Muscle of leg (tissue), 11 donors: ENCODE results near the gene THBD. TPM values are rescaled to one million over a fixed set of nuclear protein-coding genes. Genes with fewer than 3 reads are reported as not detected.

Experiments
- DNase-seq: peaks from one replicate; pipeline ENCODE4 v3.0.0; 2013
- H3K27ac ChIP-seq: one replicate; pipeline ENCODE4 v1.5.1; 2013; ENCODE audit warnings: mild to moderate bottlenecking, low read length, control low read depth
- H3K27me3 ChIP-seq: one replicate; pipeline ENCODE4 v1.6.1; 2013; ENCODE audit warnings: low read length; ENCODE audit not compliant: control insufficient read depth, insufficient read depth
- H3K36me3 ChIP-seq: one replicate; pipeline ENCODE4 v1.6.1; 2013; ENCODE audit warnings: low read length; ENCODE audit not compliant: control insufficient read depth, insufficient read depth
- H3K4me1 ChIP-seq: one replicate; pipeline ENCODE4 v1.6.1; 2013; ENCODE audit warnings: low read length; ENCODE audit not compliant: control insufficient read depth, insufficient read depth
- H3K4me3 ChIP-seq: one replicate; pipeline ENCODE4 v1.5.1; 2013; ENCODE audit warnings: low read length, control low read depth
- H3K9me3 ChIP-seq: replicated peaks from 2 replicates; pipeline ENCODE4 v1.6.1; 2013; ENCODE audit warnings: low read depth, low read length; ENCODE audit not compliant: control insufficient read depth
- WGBS: methylation state at CpG from one replicate; pipeline ENCODE4 v1.1.5; 2013; ENCODE audit warnings: missing lambda C conversion rate; ENCODE audit not compliant: insufficient coverage; 5-methylcytosine and 5-hydroxymethylcytosine counted together
- polyA plus RNA-seq, 8 donors: library from polyadenylated mRNA; unstranded; fragments of 120-200 nt; gene quantifications; one replicate each; pipeline versions ENCODE4 v1.2.1 to v1.2.3, GENCODE V29; 2013; ENCODE audit warnings: inconsistent platforms in 1 of 8, low replicate concordance in 1 of 8; ENCODE audit not compliant: insufficient read length in 8 of 8, insufficient read depth in 1 of 8
- total RNA-seq: library from RNA; stranded (reverse); fragments of 120-200 nt; gene quantifications from one replicate; pipeline ENCODE4 v1.2.4, GENCODE V29; 2013

Gene THBD
- total and polyA plus RNA-seq, 9 donors, result 5.1 to 13.6 (median 7.9) TPM

- Histone ChIP-seq H3K36me3 (no peaks in the 10 kb centered on the region), H3K27me3 (no peaks in the 10 kb centered on the region), H3K4me1 (peaks cover 8% of the 10 kb centered on the region), H3K4me3 (no peak overlapping the region), H3K27ac (no peak overlapping the region), H3K9me3 (no peaks in the 10 kb centered on the region)
- 78% methylated on average over 6 of the region's 11 CpGs for WGBS
- DNase-seq, result no peak
Measured at GRCh38 chr20:23018941-23019340, 30.5 kb downstream of the THBD start.

GRCh38 chr20:23018432-23018831 lies 31.0 kb downstream of the THBD start:
- no peaks in the 10 kb centered on the region for H3K36me3 ChIP-seq
- no peak for DNase-seq
- H3K27me3 ChIP-seq, result no peaks in the 10 kb centered on the region

GRCh38 chr20:23017516-23017915 lies 32.0 kb downstream of the THBD start:
- no CpG with 5 or more reads among the region's 2 CpGs for WGBS
- H3K4me1 ChIP-seq, result peaks cover 8% of the 10 kb centered on the region
- no peak overlapping the region for H3K4me3 ChIP-seq
- DNase-seq, result no peak
- H3K9me3 ChIP-seq, result no peaks in the 10 kb centered on the region
- no peaks in the 10 kb centered on the region for H3K27me3 ChIP-seq
- no peak overlapping the region for H3K27ac ChIP-seq
- H3K36me3 ChIP-seq, result no peaks in the 10 kb centered on the region

More at GRCh38 chr20:23018432-23018831, 31.0 kb downstream of the THBD start:
- Histone ChIP-seq H3K4me1 (peaks cover 8% of the 10 kb centered on the region), H3K4me3 (no peak overlapping the region), H3K9me3 (no peaks in the 10 kb centered on the region), H3K27ac (no peak overlapping the region)

GRCh38 chr20:23013429-23013828 lies 36.0 kb downstream of the THBD start:
- 61% methylated on average over 3 of the region's 5 CpGs for WGBS
- Histone ChIP-seq H3K27ac (no peak overlapping the region), H3K27me3 (no peaks in the 10 kb centered on the region), H3K36me3 (no peaks in the 10 kb centered on the region), H3K9me3 (no peaks in the 10 kb centered on the region), H3K4me3 (no peak overlapping the region), H3K4me1 (no peaks in the 10 kb centered on the region)
- DNase-seq, result peak; percentile 33

- 86% methylated on average over 6 of the region's 11 CpGs for WGBS
- DNase-seq, result no peak
Measured at GRCh38 chr20:23011008-23011721, 38.3 kb downstream of the THBD start.

GRCh38 chr20:23010096-23010495 lies 39.4 kb downstream of the THBD start:
- Histone ChIP-seq H3K4me1 (no peaks in the 10 kb centered on the region), H3K36me3 (no peaks in the 10 kb centered on the region), H3K9me3 (no peaks in the 10 kb centered on the region), H3K27me3 (no peaks in the 10 kb centered on the region), H3K4me3 (no peak overlapping the region), H3K27ac (no peak overlapping the region)
- WGBS, result 75% methylated on average over 3 of the region's 5 CpGs
- no peak for DNase-seq

More at GRCh38 chr20:23011008-23011721, 38.3 kb downstream of the THBD start:
- no peaks in the 10 kb centered on the region for H3K9me3 ChIP-seq
- no peak overlapping the region for H3K27ac ChIP-seq
- no peaks in the 10 kb centered on the region for H3K27me3 ChIP-seq
- H3K4me3 ChIP-seq, result no peak overlapping the region
- no peaks in the 10 kb centered on the region for H3K4me1 ChIP-seq
- H3K36me3 ChIP-seq, result no peaks in the 10 kb centered on the region

- no CpG with 5 or more reads among the region's 3 CpGs for WGBS
- no peaks in the 10 kb centered on the region for H3K27me3 ChIP-seq
- no peak for DNase-seq
Measured at GRCh38 chr20:23009636-23010035, 39.8 kb downstream of the THBD start.

GRCh38 chr20:23008667-23009066 lies 40.8 kb downstream of the THBD start:
- no peaks in the 10 kb centered on the region for H3K36me3 ChIP-seq
- no peaks in the 10 kb centered on the region for H3K9me3 ChIP-seq
- H3K27me3 ChIP-seq, result no peaks in the 10 kb centered on the region
- H3K27ac ChIP-seq, result no peak overlapping the region
- no peak overlapping the region for H3K4me3 ChIP-seq
- WGBS, result no CpG with 5 or more reads among the region's 2 CpGs
- no peak for DNase-seq
- H3K4me1 ChIP-seq, result no peaks in the 10 kb centered on the region

More at GRCh38 chr20:23009636-23010035, 39.8 kb downstream of the THBD start:
- Histone ChIP-seq H3K27ac (no peak overlapping the region), H3K36me3 (no peaks in the 10 kb centered on the region), H3K9me3 (no peaks in the 10 kb centered on the region), H3K4me3 (no peak overlapping the region), H3K4me1 (no peaks in the 10 kb centered on the region)

GRCh38 chr20:23007886-23008655 lies 41.4 kb downstream of the THBD start:
- no peaks in the 10 kb centered on the region for H3K27me3 ChIP-seq
- no peak overlapping the region for H3K4me3 ChIP-seq
- no peak for DNase-seq
- H3K36me3 ChIP-seq, result no peaks in the 10 kb centered on the region
- no peak overlapping the region for H3K27ac ChIP-seq
- H3K4me1 ChIP-seq, result no peaks in the 10 kb centered on the region
- WGBS, result 90% methylated on average over 8 of the region's 9 CpGs
- H3K9me3 ChIP-seq, result no peaks in the 10 kb centered on the region

GRCh38 chr20:23007462-23007861 lies 42.0 kb downstream of the THBD start:
- Histone ChIP-seq H3K4me1 (no peaks in the 10 kb centered on the region), H3K9me3 (no peaks in the 10 kb centered on the region), H3K4me3 (no peak overlapping the region), H3K36me3 (no peaks in the 10 kb centered on the region), H3K27me3 (no peaks in the 10 kb centered on the region), H3K27ac (no peak overlapping the region)
- WGBS, result 83% methylated on average over 1 of the region's 3 CpGs
- DNase-seq, result no peak
